Gastrocnemius medialis (tissue), 4 donors: ENCODE data around the gene PAX5.

Experiments
- CTCF ChIP-seq, 5 experiments: fragments of 450-650 bp in 3 of 5; fragments of 200-600 bp in 2 of 5; sonication (generic) in 2 of 5; IDR thresholded peaks in 4 of 5; conservative IDR thresholded peaks in 1 of 5; 1 replicate in 4 of 5; 2 replicates in 1 of 5; pipeline ENCODE4 v1.5.1; 2016 to 2019; ENCODE audit warnings: antibody characterized with exemption in 5 of 5, mild to moderate bottlenecking in 3 of 5, moderate library complexity in 3 of 5
- POLR2A ChIP-seq, 2 donors: fragments of 450-650 bp; IDR thresholded peaks; one replicate each; pipeline ENCODE4 v1.6.1; 2017; ENCODE audit warnings: antibody characterized with exemption in 2 of 2, mild to moderate bottlenecking in 2 of 2, moderate library complexity in 2 of 2

GRCh38 chr9:36985061-36985768 is 48.9 kb downstream of the PAX5 start:
- TF ChIP-seq CTCF (IDR thresholded peaks at IDR 0.05 in 4 of 5, conservative IDR thresholded peaks at IDR 0.05 in 1 of 5) (no peak), POLR2A (IDR thresholded peaks at IDR 0.05) (no peak)
